GM21423 (cell line): ENCODE results near the gene NHLH2.

ENCODE experiments used
- ATAC-seq: cut with Tn5 transposase; IDR thresholded peaks from one replicate; pipeline ENCODE4 v1.9.1; 2021; ENCODE audit warnings: mild to moderate bottlenecking, moderate library complexity; ENCODE audit not compliant: unreplicated experiment

NHLH2 gene

DNA sequence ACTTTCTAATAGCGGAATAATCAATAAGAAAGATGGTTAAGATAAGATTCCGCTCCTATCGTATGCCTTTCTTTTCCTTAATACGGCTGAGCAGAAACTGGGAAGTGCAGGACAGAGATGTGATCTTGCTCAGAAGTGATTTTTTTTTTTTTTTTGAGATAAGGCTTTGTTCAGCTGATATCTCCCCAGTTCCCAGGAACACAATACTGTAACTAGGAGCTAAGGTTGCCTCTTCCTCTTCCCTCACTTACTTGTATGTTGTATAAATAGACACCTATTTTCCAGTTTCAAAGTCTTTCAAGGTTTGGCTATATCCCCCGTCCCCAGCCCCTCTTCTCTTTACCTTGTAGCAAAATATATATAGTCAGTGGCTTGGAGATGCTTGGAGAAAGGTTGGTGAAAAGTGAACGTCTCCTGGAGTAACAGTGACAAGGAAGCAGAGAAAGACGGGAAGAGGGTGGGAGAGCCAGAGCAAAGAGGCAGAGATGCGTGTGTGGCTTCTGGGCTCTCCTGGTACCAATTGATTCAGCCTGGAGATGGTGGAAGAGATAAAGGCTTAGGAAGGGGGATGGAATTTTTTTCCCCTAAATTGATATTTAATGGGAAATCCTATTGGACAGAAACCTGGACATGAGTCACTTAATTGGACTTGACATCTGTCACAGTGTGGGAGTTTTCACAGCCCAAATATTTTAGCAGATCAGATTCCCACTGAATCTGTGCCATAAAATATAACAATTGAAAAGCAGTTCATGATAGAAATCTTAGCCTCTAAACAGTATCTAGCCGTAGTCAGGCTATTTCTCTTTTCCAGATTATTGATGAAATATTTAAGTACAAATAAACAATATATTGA, at the start of gene NHLH2:
Gene NHLH2, minus strand, starts transcription at position 522 of the 856 bp plus-strand sequence. CDS start 2,754 bp downstream, outside the sequence.
- no peak for ATAC-seq

DNA sequence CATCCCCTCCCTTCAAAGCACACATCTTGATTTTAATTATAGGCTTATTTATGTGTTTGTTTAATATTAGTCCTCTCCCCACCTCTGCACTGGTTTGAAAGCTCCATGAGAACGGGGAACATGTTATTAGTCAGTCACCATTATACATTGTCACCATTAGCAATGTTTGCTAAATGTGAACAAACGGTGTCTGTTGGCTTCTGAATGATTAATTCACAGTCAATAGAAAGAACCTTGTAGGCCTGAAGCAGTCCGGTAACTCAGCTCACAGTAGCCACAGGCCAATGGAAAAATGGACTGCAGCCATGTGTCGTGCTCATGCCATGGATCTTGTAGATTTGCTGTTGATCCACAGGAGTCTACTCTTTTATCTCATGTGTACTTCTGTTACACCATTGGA, 49.7 kb upstream of the NHLH2 start:
- no peak for ATAC-seq

DNA sequence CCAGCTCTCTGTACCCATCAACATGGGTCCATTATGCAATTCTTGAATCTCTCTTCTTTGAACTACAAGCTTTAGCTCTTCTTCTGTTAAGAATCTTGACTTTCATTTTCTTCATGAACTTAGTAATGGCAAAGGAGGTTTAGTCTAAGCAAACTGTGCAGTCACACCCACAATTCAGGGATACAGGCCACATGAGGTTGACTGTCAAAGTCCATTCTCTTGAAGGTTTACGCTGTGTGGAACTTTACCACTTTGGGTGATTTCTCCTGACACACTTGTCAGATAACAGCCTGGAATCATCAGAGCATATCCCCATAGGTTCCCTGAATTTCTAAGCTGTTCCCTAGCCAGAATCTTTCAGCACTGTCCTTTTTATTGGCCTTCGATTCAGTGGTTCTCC, 48.0 kb upstream of the NHLH2 start:
- no peak for ATAC-seq

DNA sequence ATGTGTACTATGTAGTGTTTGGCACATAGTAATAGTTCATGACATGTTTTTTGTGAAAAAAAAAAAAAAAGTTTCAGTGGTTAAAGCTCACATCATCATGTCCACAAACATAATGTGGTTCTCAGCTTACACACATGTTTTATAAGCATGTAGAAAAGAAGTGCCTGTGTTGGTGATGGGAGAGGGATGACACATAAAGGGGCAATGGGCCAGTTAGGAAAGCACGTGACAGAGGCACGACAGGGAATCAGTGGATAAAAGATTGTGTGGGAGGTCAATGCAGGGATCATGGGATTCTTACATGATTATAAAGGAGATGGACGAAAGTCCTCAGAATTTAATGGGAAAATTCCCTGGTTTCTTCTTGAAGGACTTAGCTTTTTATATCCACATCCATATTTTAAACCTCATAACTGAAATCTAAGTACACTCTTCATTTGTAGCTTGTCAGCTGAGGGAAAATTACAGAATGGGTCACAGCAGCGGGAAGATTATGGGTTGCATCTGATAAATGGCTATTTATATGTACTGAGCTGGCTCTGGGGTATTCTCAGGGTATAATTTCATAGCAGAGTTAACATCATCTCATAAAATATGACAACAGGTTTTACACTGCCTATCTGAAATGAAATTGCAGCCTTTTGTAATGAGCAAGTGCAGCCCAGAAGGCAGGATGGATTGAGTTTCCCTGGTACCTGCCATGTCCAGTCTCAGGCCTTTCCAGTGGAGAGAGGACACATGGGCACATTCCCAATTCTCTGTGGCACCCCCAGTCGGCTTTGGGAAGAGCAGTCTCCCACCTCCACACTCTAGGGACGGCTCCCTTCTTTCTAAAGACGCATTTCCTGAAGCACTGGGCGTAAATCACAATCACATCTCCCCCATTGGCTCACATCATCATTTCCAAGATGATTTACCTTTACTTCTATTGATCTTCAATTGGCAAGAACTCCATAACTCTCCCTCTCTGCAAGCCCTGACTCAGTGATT, 42.3 kb upstream of the NHLH2 start:
- ATAC-seq, result no peak

DNA sequence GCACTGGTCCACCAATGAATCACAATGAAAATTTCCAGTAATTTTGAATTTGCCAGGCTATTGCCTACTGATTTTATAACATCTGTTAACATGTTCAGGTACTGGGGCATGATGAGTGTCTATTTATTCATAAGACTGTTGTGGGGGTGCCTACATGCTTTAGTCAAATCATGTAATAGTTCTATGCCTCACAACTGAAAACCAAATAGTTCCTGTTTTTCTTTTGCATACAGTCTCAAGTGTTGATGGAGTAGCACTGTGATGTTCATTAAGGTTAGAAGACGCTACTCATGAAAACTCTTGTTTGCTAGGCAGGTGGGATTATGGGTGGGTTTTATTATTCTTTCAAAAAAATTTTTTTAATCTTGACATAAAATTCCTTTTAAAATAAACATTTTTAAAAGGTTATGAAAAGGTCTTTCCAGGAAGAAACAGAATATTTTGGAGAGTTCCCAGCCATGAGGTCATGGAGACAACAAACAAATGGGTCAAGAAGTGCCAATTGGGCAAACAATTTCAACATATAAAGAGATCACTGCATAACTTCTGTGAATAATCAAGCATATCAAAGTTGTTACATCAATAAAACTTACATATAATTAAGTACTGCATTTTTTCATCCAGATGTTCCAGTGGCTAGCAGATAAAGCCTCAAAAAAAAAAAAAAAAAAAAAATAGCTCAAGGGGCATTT, 40.2 kb upstream of the NHLH2 start:
- no peak for ATAC-seq

DNA sequence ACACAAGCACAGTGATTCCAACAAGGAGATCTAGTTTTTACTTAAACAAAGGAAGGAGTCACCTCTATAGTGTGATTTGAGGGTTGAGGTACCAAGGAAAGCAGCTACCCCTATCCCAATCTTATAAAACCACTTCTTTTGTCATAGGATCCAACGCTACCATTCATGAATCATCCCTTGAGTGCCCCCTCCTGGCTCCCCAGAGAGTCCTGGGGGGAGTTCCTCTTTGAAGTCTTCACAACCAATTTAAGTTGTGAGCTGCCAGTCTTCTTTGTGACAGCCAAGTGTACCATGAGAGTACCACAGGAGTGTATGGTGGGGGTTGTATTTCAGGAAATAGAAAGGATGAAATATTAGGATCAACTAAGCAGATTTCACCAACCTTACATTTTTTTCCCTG, 39.1 kb upstream of the NHLH2 start:
- no peak for ATAC-seq

DNA sequence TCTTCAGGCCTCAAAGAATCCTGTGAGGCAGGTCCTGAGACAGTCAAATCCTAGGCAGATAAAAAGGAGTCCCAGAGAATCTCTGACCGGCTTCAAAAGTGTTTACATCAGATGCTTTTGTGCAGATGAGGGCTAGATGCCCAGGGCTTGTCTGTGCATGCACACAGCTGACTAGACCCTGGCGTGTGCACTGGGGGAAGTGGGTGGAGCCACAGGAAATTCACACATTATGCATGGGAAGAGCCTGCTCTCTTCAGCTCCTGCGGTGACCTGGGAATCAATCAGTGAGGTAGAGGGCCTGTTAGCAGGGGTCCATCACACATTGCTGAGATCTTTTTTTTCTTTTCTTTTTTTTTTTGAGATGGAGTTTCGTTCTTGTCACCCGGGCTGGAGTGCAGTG, 36.6 kb upstream of the NHLH2 start:
- no peak for ATAC-seq

DNA sequence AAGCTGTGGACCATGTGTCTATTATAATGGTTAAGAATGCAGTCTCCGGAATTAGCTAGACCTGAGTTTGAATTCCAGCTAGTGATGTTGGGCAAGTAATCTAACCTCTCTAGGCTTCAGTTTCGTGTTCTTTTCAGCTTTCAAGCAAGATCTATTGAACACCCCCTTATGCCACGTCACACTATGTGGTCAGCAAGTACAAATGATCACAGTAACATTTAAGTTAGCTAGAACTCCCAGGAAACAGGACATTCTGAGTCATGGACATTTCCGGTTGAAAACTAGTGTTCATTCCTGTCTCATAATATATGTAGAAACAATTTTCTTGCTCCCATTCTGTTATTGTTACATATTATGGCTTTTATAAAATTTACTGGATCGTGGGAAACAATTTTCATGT, 34.0 kb upstream of the NHLH2 start:
- ATAC-seq, result no peak

DNA sequence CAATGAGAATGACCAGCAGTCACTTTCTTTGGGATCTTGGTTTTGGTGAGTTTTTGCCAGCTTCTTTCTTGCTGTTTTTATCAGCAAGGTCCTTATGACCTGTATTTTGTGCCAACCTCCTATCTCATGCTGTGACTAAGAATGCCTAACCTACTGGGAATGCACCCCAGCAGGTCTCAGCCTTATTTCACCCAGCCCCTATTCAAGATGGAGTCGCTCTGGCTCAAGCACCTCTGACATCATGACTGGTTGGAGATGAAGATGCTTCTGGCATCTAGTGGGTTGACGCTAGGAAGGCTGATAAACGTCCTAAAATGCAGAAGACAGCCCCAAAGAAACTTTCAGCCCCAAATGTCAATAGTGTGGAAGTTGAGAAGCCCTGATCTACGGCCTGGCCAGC, 33.6 kb upstream of the NHLH2 start:
- no peak for ATAC-seq

DNA sequence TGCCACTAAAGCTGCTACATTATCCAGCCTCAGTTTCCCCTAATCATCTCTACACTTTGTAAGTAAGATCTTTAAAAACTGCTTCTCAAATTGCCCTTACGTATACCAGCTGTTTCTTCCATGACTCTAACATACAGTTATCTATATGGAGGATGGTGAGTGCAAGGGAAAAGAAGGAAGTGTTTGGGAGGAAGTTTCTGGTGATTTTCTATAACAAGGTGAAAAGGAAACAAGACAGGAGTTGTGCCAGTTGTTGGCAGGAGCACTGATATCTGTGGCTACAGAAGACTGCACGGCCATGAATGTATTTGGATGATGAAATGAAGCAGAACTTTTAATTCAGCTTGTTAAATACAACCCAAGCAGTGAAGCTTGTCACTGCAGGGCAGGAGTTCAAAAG, 32.3 kb upstream of the NHLH2 start:
- no peak for ATAC-seq

DNA sequence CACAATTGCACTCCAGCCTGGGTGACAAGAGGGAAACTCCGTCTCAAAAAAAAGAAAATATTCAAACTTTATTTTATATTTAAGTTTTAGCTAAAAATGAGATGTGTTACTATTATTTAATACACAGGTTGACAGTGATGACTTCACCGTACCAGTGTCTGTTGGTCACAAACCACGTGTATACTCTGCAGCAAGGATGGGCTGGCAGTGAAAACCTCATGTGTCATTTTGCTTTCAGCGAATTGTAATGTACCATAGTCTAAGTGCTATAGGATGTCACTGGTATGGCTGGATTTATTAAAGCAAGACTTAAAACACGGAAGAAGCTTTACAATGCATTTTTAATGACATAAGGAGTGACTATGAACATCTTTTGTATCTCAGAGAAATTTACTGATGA, 28.1 kb upstream of the NHLH2 start:
- ATAC-seq, result no peak

DNA sequence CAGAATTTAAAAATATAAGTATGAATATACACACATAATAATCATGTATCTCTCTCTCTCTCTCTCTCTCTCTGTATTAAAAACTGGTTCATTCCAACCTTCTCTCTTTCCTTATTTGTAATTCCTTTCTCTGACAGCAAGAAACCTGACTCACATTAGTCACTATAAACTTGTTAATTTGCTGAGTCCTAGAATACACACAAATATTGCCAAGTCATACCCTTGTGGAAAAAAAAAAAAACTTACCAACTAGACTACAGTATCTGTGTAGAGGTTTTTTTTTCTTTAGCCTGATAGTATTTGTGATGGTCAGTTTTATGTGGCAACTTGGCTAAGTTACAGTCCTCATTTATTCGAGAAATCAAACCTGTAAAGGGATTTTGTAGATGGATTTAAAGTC, 26.3 kb upstream of the NHLH2 start:
- no peak for ATAC-seq

DNA sequence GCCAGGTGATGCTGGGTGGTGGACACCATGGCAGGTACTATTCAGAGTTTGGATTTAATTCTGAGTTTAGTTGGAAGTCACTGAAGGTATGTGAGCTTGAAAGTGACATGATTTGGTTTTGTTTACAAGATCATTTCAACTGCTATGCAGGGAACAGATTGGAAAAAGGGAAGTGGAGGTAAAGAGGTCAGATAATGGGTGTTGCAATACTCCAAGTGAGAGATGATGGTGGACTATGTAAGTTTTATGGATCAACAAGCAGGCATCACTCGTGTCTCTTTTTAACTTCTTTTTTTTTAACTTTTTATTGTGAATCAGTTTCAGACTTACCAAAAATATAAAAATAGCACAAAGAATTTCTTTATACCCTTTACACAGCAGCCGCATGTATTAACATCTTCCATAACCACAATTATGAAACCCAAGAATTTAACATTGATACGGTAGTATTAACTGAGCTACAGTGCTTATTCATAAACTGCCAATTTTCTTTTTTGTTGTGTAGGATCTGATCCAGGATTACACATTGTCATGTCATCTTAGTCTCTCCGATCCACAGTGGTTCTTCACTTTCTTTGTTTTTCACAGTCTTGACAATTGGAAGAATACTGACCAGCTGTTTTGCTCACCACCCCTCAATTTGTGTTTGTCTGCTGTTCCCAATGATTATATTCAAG, 24.9 kb upstream of the NHLH2 start:
- no peak for ATAC-seq

DNA sequence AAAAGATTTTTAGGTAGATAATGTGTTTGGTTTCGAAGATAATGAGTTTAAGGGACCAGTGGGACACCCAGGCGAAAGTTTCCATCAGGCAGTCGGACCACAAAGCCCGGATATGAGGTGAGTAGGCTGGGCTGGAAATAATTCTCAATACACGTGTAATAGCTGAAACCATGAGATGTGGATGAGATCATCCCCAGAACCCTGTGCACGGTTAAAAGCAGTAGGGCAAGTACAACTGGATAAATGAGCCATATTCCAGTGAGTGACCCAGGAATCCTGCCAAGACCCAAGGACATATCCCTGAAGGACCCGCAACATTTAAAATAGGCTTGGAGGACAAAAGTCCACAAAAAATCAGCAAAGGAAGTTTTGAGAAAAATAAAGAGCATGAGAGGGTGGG, 21.5 kb upstream of the NHLH2 start:
- ATAC-seq, result no peak

DNA sequence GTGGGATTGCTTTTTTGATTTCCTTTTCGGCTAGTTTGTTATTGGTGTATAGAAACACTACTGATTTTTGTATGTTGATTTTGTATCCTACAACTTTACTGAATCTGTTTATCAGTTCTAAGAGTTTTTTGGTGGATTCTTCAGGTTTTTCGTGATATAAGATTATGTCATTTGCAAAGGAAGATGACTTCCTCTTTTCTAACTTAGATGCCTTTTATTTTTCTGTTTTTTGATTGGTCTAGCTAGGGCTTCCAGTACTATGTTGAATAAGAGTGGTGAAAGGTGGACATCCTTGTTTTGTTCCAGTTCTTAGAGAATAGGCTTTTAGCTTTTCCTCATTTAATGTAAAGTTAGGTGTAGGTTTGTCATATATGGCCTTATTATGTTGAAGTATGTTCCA, 13.1 kb upstream of the NHLH2 start:
- ATAC-seq, result no peak

DNA sequence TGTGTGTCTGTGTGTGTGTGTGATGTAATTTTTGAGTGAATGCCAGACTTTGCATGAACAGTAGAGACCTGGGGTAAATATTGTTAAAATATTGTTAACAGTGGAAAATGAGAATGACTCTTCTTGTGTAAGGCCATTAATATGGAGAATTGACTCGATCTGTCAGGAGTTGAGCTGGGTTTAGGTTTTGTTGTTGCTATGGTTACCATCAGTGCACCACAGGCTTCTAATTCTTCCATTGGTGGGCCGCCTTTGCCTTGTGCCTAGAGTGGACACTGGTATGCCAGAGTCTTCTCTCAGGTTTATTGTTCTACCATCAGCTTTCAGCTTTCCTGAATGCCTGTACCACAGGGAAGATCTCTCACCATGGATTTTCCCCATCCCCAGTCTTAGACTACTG, 10.0 kb upstream of the NHLH2 start:
- no peak for ATAC-seq

DNA sequence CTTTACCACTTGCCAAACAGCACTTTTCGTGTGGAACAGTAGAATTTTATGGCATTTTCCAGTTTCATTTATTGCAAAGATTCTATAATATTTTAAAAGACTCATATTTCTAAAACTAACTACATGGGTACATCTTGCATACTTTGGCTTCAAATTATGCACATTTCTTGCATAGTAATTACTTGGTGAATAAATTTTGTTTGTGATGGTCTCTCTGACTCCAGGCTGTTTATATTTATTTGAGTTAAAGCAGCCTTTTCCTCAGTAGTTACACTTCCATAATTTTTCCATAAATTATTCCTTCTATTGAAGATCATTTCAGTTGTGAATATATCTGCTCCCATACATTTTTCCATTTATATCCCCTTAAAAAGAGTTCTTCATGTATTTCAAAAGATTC, 6.9 kb upstream of the NHLH2 start:
- no peak for ATAC-seq

DNA sequence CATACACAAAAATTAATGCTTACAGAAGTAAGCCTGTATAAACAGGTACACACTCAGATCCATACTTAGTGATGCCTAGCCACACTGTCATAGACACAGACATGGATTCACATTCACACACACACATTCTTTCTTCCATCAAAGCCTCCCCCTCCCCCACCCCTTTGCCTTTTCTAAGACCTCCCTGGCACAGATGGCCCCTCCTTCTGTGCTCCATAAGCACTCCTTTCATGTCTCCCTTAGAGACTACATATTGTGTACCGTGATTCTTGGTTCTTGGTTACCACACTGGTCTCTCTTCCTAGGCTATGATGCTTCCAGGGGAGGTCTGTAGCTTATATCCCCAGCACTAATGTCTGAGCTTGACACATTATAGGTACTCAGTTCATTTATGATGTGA, 2.0 kb upstream of the NHLH2 start:
- no peak for ATAC-seq

DNA sequence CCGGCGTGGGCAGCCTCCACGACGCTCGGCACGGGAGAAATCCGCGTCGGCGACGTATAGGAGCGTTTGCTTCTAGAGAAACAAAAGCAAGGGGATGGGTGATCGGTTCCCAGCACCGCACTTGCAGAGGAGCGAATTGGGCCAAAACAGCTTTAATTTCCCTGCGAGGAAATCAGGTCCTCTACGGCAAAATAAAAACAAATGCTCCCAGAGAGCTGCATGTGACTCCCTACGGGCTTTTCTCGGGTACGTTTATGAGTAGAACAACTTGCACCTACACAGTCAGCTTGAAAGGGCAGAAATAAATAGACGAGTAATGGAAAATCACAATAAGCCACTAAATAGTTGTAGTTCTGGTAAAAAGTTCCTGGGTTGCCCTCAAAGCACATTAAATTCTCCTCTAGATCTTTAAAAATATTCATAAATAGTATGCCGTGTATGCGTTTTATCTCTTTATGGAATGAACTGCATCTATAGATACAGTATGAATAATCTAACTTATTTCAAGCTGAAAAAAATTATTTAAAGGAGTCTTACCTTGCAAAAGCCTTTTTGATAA, 1.2 kb downstream of the NHLH2 start:
- no peak for ATAC-seq

DNA sequence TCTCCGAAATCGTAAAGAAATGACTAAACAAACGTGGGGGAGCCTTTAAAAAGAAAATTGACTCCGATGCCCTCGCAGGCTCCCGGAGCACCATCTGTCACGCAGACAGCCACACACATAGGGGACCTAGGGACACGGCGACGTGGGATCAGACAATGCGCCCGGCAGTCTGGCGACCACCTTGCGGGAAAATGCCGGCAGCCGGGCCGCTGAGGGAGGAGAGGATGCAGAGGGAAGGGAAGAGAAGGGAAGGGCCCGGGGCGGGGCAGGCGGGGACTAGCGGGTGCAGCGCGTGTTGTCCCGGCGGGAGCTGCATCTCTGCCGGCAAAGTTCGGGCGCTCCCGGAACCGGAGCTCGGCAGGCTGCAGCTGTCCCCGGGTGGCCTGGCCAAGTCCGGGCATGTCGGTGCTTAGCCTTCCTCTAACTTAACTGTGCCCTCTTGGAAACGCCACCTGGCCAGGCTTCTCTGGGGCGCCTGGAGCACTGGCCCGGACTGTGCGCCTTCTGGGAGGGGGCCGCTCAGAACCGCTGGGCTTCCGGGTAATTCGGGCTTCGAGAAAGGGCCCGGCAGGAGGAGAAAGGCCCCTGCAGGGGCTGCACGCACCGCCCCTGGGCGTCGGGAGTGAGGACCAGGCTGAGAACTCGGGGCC, 1.8 kb downstream of the NHLH2 start:
- no peak for ATAC-seq
